GM19372 (cell line): Measurements from ENCODE around the gene RASGRP2.

ENCODE experiments used
- ATAC-seq: cut with Tn5 transposase; IDR thresholded peaks from one replicate; pipeline ENCODE4 v1.9.1; 2021; ENCODE audit warnings: mild to moderate bottlenecking, low read depth, moderate library complexity; ENCODE audit not compliant: unreplicated experiment

Gene RASGRP2

GRCh38 chr11:64772303-64773018 is 28.5 kb upstream of the RASGRP2 start:
- ATAC-seq: no peak

DNA sequence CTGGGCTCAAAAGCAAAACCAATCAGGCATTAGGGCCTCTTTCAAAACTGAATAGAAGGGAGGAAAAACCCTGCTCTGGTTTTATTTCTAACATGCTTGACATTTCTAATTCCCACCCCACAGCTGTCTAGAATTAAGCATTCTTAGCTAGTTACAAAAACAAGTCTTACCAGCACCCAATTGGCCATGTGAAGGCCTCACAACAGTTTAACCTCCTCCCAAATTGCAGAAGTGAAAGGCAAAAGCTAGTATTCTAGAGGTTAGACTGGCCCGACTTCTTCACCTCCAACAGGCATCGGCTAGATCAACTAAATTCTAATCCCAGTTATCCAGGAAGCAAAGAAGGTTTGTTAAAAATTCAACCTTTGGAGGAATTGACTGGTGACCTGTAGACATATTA is 27.9 kb upstream of the RASGRP2 start:
- no peak for ATAC-seq

DNA sequence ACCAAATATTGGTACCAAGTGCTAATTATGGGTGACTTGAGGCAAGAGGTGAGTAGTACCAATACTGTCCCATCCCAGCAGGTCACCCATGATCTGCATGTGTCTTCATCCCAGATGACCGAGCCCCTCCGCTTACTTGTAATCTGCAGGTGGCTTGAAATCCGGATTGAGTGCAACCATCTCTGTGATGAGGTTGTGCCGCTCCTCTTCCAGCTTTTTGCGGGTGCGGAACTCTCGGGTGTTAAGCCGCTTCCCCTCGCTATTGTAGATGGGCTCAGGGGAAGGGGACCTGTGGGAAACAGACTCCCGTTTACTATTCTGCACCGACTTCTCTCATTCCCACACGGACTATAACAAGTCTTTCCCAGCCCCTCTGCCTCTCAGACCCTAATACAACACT is 26.2 kb upstream of the RASGRP2 start:
- ATAC-seq: no peak

- ATAC-seq: no peak
Measured at GRCh38 chr11:64769283-64769682, 25.3 kb upstream of the RASGRP2 start.

- ATAC-seq: no peak
Measured at GRCh38 chr11:64768300-64768694, 24.4 kb upstream of the RASGRP2 start.

GRCh38 chr11:64767344-64768299 is 23.7 kb upstream of the RASGRP2 start:
- no peak for ATAC-seq

DNA sequence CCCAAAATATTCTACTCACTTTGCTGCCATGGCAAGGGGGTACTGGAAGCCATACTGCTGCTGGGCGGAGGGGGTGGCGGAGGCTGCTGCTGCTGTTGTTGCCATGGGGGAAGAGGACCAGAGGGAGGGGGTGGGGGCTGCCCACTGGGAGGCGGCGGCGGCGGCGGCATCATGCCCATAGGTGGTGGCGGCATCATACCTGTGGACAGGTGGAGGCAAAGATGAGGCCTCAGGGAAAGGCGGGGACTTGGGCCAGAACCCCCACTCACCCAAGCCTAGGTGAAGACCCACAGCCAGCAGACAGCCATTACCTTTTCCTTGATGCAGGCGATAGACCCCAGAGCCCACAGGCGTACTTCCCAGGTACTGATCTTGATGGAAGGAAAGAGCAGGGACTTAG is 22.9 kb upstream of the RASGRP2 start:
- ATAC-seq: no peak

GRCh38 chr11:64765851-64766665 is 22.1 kb upstream of the RASGRP2 start:
- no peak for ATAC-seq

DNA sequence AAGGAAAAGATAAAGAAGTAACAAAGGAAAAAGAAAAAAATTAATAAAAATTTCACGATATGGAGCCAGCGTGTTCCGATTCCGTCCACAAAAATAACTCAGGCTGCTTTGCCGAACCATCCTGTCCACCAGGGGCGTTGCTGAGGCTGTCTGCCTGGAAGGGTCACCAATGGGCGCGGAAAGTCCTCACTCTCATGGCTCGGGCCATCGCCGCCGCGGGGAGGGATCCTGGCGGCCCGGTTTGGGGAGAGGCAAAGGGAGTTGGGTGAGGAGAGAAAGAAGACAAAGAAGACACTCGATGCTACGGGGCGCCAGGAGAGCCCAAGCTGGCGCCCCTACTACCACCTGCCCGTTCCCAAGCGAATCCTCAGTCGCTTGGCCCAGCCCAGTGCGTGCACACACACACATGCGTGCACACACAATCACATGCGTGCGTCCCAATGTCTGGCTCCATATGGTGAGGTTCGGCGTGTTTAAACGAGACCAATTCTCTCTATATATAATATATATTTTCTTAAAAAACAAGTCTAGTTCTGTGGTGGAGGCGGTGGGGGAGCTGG is 21.4 kb upstream of the RASGRP2 start:
- ATAC-seq: no peak

GRCh38 chr11:64764753-64765152 is 20.8 kb upstream of the RASGRP2 start:
- no peak for ATAC-seq

DNA sequence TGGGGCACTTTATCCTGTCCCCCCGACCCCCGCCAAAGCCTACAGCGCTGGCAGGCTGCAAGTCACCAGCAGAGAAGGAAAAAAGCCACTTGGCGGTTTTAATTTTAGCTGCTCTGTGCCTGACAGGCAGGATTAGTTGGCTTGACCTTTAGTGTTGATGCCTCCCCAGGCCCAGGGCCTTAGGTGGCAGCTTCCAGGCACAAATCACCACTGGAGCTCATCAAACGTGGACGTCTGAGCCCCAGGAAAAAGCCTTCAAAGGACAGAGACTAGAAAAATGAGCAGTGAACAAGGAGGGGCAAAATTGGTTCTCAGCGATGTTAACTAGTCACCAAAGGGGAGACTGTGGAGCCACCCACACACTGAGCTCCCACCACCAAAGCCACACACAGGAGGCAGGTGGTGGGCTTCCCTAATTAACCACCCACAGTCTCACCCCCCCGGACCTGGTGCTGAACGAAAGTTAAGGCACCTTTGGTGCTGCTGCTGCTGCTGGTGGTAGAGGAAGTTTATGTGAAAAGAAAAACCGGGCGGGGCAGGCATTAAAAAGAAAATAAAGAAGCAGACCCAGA is 20.2 kb upstream of the RASGRP2 start:
- ATAC-seq: no peak

GRCh38 chr11:64763526-64764039 is 19.6 kb upstream of the RASGRP2 start:
- no peak for ATAC-seq

GRCh38 chr11:64762674-64763525 is 19.0 kb upstream of the RASGRP2 start:
- ATAC-seq: no peak

DNA sequence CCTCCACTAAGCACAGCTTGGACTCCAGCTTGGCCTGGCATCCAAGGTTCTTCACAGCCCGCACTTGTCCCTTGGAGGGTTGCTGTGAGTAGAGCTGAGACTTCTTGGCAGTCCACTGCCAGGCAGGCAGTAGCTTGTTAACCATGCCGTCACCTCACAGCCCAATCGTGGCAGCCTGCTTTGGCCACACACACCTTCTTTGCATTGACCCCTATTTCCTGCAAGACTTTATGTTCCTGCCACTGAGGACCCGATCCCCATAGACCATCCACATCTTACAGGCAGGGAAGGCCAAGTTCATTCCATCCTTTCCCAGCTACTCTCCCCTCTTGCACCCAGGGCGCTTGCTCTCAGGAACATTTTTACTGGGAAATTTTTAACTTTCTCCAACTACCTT is 18.3 kb upstream of the RASGRP2 start:
- ATAC-seq: no peak

- ATAC-seq: no peak
Measured at GRCh38 chr11:64760759-64761420, 16.9 kb upstream of the RASGRP2 start.

DNA sequence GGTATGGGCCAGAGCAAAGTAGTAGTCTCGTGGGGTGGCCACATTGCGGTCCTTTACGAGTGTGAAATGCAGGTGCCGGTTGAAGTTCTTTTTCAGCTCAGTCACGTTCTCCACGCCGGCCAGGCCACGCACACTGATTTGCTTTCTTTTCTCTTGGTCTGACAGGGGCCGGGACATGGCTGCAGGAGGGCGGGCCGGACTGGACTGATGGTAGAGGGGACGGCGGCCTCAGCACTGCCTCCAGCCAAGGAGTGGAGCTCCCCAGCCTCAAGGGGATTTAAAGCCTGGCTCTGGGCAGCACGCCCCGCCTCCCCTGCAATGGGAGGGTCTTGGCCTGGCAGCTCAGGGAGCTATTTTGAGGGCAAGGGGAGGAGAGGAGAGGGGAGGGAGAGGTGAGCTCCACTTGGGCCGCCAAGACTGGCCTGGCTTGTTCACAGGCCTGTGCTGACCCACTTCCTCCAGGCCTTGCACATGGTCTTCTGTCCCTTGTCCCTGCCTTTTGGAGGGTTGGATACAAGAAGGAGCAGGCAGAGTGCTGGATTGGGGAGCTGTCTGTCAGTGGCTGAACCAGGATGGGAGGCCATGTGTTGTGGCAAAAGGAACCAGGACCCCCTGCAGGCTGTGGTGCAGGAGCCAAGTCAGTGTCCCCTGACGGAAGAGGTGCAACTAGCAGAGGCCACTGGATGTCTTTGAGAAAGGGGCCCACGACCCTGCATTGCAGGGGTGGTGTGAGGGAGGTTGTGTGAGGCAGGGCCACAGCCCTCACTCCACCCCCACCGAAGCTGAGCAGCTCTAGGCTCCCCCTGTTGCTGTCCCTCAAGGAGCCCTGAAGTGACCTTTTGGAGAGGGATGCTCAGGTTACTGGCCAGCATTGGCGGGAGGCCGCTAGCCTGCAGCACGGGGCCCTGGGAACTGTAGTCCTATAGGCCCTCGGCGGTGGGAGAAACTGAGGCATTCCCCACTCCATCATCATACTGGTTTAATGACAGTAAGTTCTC is 16.1 kb upstream of the RASGRP2 start, which contains the start of gene PYGM:
PYGM (minus strand) TSS at position 253 of the 998 bp plus-strand sequence; CDS start at position 177, 76 bp downstream.
- no peak for ATAC-seq

DNA sequence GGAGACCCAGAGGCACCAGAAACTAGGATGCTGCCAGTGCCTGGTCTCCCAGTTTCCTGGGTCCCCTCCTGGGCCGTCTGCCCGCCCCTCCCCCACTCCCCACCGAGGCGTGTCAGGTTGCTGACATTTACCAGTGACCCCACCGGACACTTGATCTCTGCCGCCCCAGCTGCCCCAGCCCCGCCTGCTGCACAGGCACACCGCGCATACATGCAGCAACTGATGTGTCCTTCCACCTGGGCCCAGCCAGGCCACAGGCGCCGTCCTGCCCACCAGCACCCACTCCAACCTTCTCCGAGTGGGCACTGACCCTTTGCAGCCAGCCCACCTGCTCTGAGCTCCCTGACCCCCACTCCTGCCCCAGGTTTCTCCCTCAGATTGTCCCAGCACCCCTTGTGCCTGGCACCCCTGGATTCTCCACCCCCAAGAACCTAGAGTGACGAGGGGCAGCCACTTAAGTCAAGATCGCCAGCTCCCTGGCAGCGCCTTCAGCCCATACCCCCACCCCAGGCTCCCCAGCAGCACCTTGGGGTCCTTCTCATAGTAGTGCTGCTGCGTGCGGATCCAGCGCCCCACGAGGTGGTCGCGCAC is 15.3 kb upstream of the RASGRP2 start:
- no peak for ATAC-seq
